C4-2B (cell line): ENCODE data around the gene GPR65.

Experiments used
- CTCF ChIP-seq: fragments of 450-650 bp; conservative IDR thresholded peaks from 2 replicates; pipeline ENCODE4 v1.5.1; 2017; ENCODE audit warnings: mild to moderate bottlenecking
- ZFX ChIP-seq: fragments of 450-650 bp; IDR thresholded peaks from 2 replicates; pipeline ENCODE4 v1.6.1; 2017

GRCh38 chr14:88039197-88039596 is 34.3 kb downstream of the GPR65 start:
- TF ChIP-seq CTCF = no peak
- TF ChIP-seq ZFX = no peak
